Adipocyte (in vitro differentiated cells): ENCODE measurements around the gene TBC1D20.

ENCODE experiments used
- DNase-seq: peaks from one replicate; pipeline ENCODE4 v3.0.0-alpha.2; 2015; ENCODE audit warnings: low read depth
- H3K27me3 ChIP-seq: replicated peaks from 2 replicates; pipeline ENCODE4 v1.7.0; 2013; ENCODE audit warnings: mild to moderate bottlenecking, low read length, moderate library complexity; ENCODE audit not compliant: control insufficient read depth, insufficient read depth
- H3K36me3 ChIP-seq: 2 replicates; pipeline ENCODE4 v1.7.0; 2013; ENCODE audit warnings: low read length, mild to moderate bottlenecking, moderate library complexity; ENCODE audit not compliant: control insufficient read depth, insufficient read depth, severe bottlenecking
- H3K4me1 ChIP-seq: 2 replicates; pipeline ENCODE4 v1.7.0; 2013; ENCODE audit warnings: mild to moderate bottlenecking, low read length, moderate library complexity; ENCODE audit not compliant: control insufficient read depth, insufficient read depth
- H3K4me3 ChIP-seq: 2 replicates; pipeline ENCODE4 v1.7.0; 2013; ENCODE audit warnings: mild to moderate bottlenecking, low read length, moderate library complexity
- H3K9ac ChIP-seq: 2 replicates; pipeline ENCODE4 v1.7.0; 2013; ENCODE audit warnings: mild to moderate bottlenecking, low read length, moderate library complexity
- H3K9me3 ChIP-seq: 2 replicates; pipeline ENCODE4 v1.7.0; 2013; ENCODE audit warnings: mild to moderate bottlenecking, low read length, moderate library complexity; ENCODE audit not compliant: control insufficient read depth

Gene TBC1D20

GRCh38 chr20:427401-427800 lies 34.9 kb downstream of the TBC1D20 start:
- H3K9ac ChIP-seq: no peak overlapping the region
- peaks cover 54% of the 10 kb centered on the region for H3K36me3 ChIP-seq
- DNase-seq: no peak
- H3K4me3 ChIP-seq: no peak overlapping the region
- no peaks in the 10 kb centered on the region for H3K4me1 ChIP-seq
- H3K9me3 ChIP-seq: no peaks in the 10 kb centered on the region
- no peaks in the 10 kb centered on the region for H3K27me3 ChIP-seq

GRCh38 chr20:426566-426965 lies 35.8 kb downstream of the TBC1D20 start:
- Histone ChIP-seq H3K27me3 (no peaks in the 10 kb centered on the region), H3K36me3 (peaks cover 54% of the 10 kb centered on the region), H3K4me3 (no peak overlapping the region), H3K4me1 (no peaks in the 10 kb centered on the region), H3K9me3 (no peaks in the 10 kb centered on the region), H3K9ac (no peak overlapping the region)
- no peak for DNase-seq

- Histone ChIP-seq H3K4me3 (no peak overlapping the region), H3K9ac (no peak overlapping the region), H3K9me3 (no peaks in the 10 kb centered on the region), H3K36me3 (peaks cover 61% of the 10 kb centered on the region), H3K4me1 (no peaks in the 10 kb centered on the region), H3K27me3 (no peaks in the 10 kb centered on the region)
- no peak for DNase-seq
Measured at GRCh38 chr20:421685-422250, 40.6 kb downstream of the TBC1D20 start.

- no peak for DNase-seq
- H3K9me3 ChIP-seq: no peaks in the 10 kb centered on the region
- peaks cover under 1% of the 10 kb centered on the region for H3K4me1 ChIP-seq
- H3K36me3 ChIP-seq: peaks cover 61% of the 10 kb centered on the region
- no peak overlapping the region for H3K4me3 ChIP-seq
- H3K27me3 ChIP-seq: no peaks in the 10 kb centered on the region
- no peak overlapping the region for H3K9ac ChIP-seq
Measured at GRCh38 chr20:420721-421574, 41.4 kb downstream of the TBC1D20 start.

GRCh38 chr20:420166-420620 lies 42.1 kb downstream of the TBC1D20 start:
- H3K36me3 ChIP-seq: peaks cover 61% of the 10 kb centered on the region
- H3K4me1 ChIP-seq: peaks cover 5% of the 10 kb centered on the region
- DNase-seq: no peak
- H3K9ac ChIP-seq: no peak overlapping the region
- H3K9me3 ChIP-seq: no peaks in the 10 kb centered on the region
- H3K27me3 ChIP-seq: no peaks in the 10 kb centered on the region
- H3K4me3 ChIP-seq: no peak overlapping the region

- Histone ChIP-seq H3K4me3 (no peak overlapping the region), H3K9ac (no peak overlapping the region), H3K36me3 (peaks cover 61% of the 10 kb centered on the region), H3K27me3 (no peaks in the 10 kb centered on the region), H3K9me3 (no peaks in the 10 kb centered on the region), H3K4me1 (peaks cover 5% of the 10 kb centered on the region)
- no peak for DNase-seq
Measured at GRCh38 chr20:419556-420165, 42.7 kb downstream of the TBC1D20 start.

- peaks cover 55% of the 10 kb centered on the region for H3K36me3 ChIP-seq
- DNase-seq: no peak
Measured at GRCh38 chr20:418858-419365, 43.4 kb downstream of the TBC1D20 start.

GRCh38 chr20:417801-418342 lies 44.5 kb downstream of the TBC1D20 start:
- Histone ChIP-seq H3K4me3 (no peak overlapping the region), H3K9ac (no peak overlapping the region), H3K9me3 (no peaks in the 10 kb centered on the region), H3K27me3 (no peaks in the 10 kb centered on the region), H3K36me3 (peaks cover 47% of the 10 kb centered on the region), H3K4me1 (peaks cover 5% of the 10 kb centered on the region)
- no peak for DNase-seq

More at GRCh38 chr20:418858-419365, 43.4 kb downstream of the TBC1D20 start:
- Histone ChIP-seq H3K4me1 (peaks cover 5% of the 10 kb centered on the region), H3K27me3 (no peaks in the 10 kb centered on the region), H3K9me3 (no peaks in the 10 kb centered on the region), H3K9ac (no peak overlapping the region), H3K4me3 (no peak overlapping the region)

- H3K27me3 ChIP-seq: no peaks in the 10 kb centered on the region
- H3K4me3 ChIP-seq: no peak overlapping the region
- H3K9ac ChIP-seq: no peak overlapping the region
- peaks cover 5% of the 10 kb centered on the region for H3K4me1 ChIP-seq
- H3K36me3 ChIP-seq: peaks cover 43% of the 10 kb centered on the region
- DNase-seq: no peak
- no peaks in the 10 kb centered on the region for H3K9me3 ChIP-seq
Measured at GRCh38 chr20:416950-417800, 45.2 kb downstream of the TBC1D20 start.

GRCh38 chr20:415820-416322 lies 46.5 kb downstream of the TBC1D20 start:
- Histone ChIP-seq H3K9me3 (no peaks in the 10 kb centered on the region), H3K4me1 (peaks cover 5% of the 10 kb centered on the region), H3K27me3 (no peaks in the 10 kb centered on the region), H3K36me3 (peaks cover 38% of the 10 kb centered on the region), H3K9ac (no peak overlapping the region), H3K4me3 (no peak overlapping the region)
- DNase-seq: no peak
